PC-9 (cell line): ENCODE results near the gene CYS1. TPM values are rescaled to one million over a fixed set of nuclear protein-coding genes. Genes with fewer than 3 reads are reported as not detected.

ENCODE experiments used
- BruUV-seq: library from RNA; stranded (reverse); fragments of 400-500 nt; replicated peaks from 2 replicates; lab custom pipeline; 2021; lab: Mats Ljungman, UMichigan
- CTCF ChIA-PET: fragments of 300-600 bp; sonication (Branson Sonifier 250); formaldehyde crosslinking; loops from one replicate; lab custom pipeline; 2022; ENCODE audit warnings: antibody characterized with exemption; lab: Charles Lee
- POLR2A ChIA-PET: fragments of 300-600 bp; sonication (Branson Sonifier 250); formaldehyde crosslinking; loops from one replicate; lab custom pipeline; 2022; ENCODE audit warnings: antibody characterized with exemption; ENCODE audit not compliant: unreplicated experiment; lab: Charles Lee
- DNase-seq, 2 experiments: peaks; one replicate each; pipeline versions ENCODE4 v3.0.0 to v3.0.0-alpha.2; 2015 to 2022; ENCODE audit warnings: mixed read lengths in 1 of 2
- H2AFZ ChIP-seq: fragments of 200-600 bp; sonication (generic); 2 replicates; pipeline ENCODE4 v1.8.1; 2017; ENCODE audit warnings: antibody characterized with exemption
- H3F3A ChIP-seq: fragments of 200-600 bp; sonication (generic); 2 replicates; pipeline ENCODE4 v1.8.1; 2017; ENCODE audit warnings: antibody characterized with exemption, mild to moderate bottlenecking, low read depth; ENCODE audit not compliant: insufficient read depth
- H3K27ac ChIP-seq: fragments of 200-600 bp; sonication (generic); 2 replicates; pipeline ENCODE4 v1.6.1; 2016; ENCODE audit warnings: mixed run types
- H3K27me3 ChIP-seq: fragments of 200-600 bp; sonication (generic); 2 replicates; pipeline ENCODE4 v1.6.1; 2016; ENCODE audit warnings: low read depth, mixed run types; ENCODE audit not compliant: insufficient read depth
- H3K36me3 ChIP-seq: fragments of 200-600 bp; sonication (generic); 2 replicates; pipeline ENCODE4 v1.6.1; 2016; ENCODE audit warnings: low read depth, mixed run types
- H3K4me1 ChIP-seq: fragments of 200-600 bp; sonication (generic); replicated peaks from 2 replicates; pipeline ENCODE4 v1.6.1; 2016; ENCODE audit warnings: mixed run types; ENCODE audit not compliant: insufficient read depth
- H3K4me2 ChIP-seq: fragments of 200-600 bp; sonication (generic); 2 replicates; pipeline ENCODE4 v1.6.1; 2017; ENCODE audit warnings: mixed run types
- H3K4me3 ChIP-seq: fragments of 200-600 bp; sonication (generic); 2 replicates; pipeline ENCODE4 v1.6.1; 2016; ENCODE audit warnings: mixed run types
- H3K79me2 ChIP-seq: fragments of 200-600 bp; sonication (generic); 2 replicates; pipeline ENCODE4 v1.6.1; 2017; ENCODE audit warnings: low read depth, mixed run types
- H3K9me2 ChIP-seq: fragments of 200-600 bp; sonication (generic); 2 replicates; pipeline ENCODE4 v1.8.1; 2017; ENCODE audit warnings: mild to moderate bottlenecking; ENCODE audit not compliant: insufficient read depth
- H3K9me3 ChIP-seq: fragments of 200-600 bp; sonication (generic); 2 replicates; pipeline ENCODE4 v1.8.1; 2016; ENCODE audit warnings: low read depth; ENCODE audit not compliant: insufficient read depth
- H4K20me1 ChIP-seq: fragments of 200-600 bp; sonication (generic); 2 replicates; pipeline ENCODE4 v1.8.1; 2017; ENCODE audit not compliant: insufficient read depth
- EZH2 ChIP-seq: fragments of 200-600 bp; sonication (generic); IDR thresholded peaks from 2 replicates; pipeline ENCODE4 v1.8.0; 2017; ENCODE audit warnings: antibody characterized with exemption, low read depth
- intact Hi-C: fragments of 100-400 bp; cut with micrococcal nuclease; formaldehyde crosslinking; loops from one replicate; pipeline ENCODE4 v1.10.0; 2022; ENCODE audit not compliant: unreplicated experiment
- total RNA-seq: library from RNA; stranded (reverse); gene quantifications from 2 replicates; pipeline ENCODE4 v1.2.3, GENCODE V29; 2021
- TF ChIP-seq, protein P1 (sequence below): fragments of 200-600 bp; sonication (generic); conservative IDR thresholded peaks from 2 replicates; pipeline ENCODE4 v1.6.1; 2017; ENCODE audit warnings: mixed run types, antibody characterized with exemption, mild to moderate bottlenecking, moderate library complexity

Gene CYS1
- total RNA-seq, 1 experiment from 2014 or later = 0.61 TPM

DNA sequence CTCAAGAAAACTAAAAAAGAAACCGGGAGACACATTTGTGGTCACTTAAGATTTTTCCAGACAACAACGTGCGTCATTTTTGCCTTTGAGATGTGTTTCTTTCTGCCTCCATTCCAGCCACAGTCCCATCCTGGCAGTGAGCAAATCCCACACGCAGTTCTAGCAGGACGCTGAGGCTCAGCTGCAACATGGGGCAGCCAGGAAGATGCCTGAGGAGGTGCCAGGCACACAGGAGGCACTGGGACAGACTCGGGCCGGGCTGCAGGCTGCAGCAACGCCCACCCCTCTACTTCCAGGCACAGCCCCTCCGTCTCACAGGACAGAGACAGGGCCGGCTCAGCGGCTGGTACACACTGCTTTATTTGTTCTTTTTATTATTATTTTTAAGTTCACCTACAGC lies 23.8 kb downstream of the CYS1 start:
- Histone ChIP-seq H3K4me3 (no peak overlapping the region), H3K27ac (no peak overlapping the region), H3K79me2 (no peaks in the 10 kb centered on the region), H3F3A (peaks cover 12% of the 10 kb centered on the region), H3K9me3 (no peaks in the 10 kb centered on the region), H3K36me3 (peaks cover 24% of the 10 kb centered on the region; the same call in 1 of the 2 replicates), H2AFZ (no peak overlapping the region), H3K27me3 (no peaks in the 10 kb centered on the region), H3K9me2 (no peaks in the 10 kb centered on the region), H3K4me1 (peaks cover 10% of the 10 kb centered on the region; the same call in 1 of the 2 replicates), H3K4me2 (peak overlapping the region; percentile 81; the same call in 1 of the 2 replicates), H4K20me1 (no peaks in the 10 kb centered on the region)
- TF ChIP-seq EZH2 = no peak
- TF ChIP-seq, protein P1, sequence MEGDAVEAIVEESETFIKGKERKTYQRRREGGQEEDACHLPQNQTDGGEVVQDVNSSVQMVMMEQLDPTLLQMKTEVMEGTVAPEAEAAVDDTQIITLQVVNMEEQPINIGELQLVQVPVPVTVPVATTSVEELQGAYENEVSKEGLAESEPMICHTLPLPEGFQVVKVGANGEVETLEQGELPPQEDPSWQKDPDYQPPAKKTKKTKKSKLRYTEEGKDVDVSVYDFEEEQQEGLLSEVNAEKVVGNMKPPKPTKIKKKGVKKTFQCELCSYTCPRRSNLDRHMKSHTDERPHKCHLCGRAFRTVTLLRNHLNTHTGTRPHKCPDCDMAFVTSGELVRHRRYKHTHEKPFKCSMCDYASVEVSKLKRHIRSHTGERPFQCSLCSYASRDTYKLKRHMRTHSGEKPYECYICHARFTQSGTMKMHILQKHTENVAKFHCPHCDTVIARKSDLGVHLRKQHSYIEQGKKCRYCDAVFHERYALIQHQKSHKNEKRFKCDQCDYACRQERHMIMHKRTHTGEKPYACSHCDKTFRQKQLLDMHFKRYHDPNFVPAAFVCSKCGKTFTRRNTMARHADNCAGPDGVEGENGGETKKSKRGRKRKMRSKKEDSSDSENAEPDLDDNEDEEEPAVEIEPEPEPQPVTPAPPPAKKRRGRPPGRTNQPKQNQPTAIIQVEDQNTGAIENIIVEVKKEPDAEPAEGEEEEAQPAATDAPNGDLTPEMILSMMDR = no peak
- no TSS peak for BruUV-seq
- DNase-seq = no peak
- ChIA-PET CTCF (interaction anchor here (0.8 to 1.6 kb wide), 3 partner anchors 41 to 378 kb away, joined by 3 to 6 read pairs (median 4); no protein-coding TSS in a partner anchor), POLR2A (no interaction called here)
- intact Hi-C loops = loop anchor here (10.0 kb wide), 1 partner anchor 422 kb away; the partner anchor contains the start of gene YWHAQ

DNA sequence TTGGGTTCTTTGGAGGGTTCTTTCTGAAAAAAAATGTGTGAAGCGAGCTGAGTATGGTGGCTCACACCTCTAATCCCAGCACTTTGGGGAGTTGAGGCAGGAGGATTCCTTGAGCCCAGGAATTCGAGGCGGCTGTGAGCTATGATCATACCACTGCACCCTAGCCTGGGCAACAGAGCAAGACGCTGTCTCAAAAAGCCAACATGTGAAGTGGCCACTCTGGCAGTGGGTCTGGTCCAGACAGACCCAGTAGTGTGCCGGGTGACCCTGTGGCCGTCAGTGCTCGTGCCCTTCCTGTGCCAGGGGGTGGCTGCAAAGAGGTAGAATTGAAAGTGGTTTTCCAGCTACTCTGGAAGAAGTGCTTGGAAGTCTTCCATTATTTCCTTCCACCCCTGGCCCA lies 25.2 kb downstream of the CYS1 start:
- intact Hi-C loops = loop anchor here (10.0 kb wide), 1 partner anchor 420 kb away; the partner anchor contains the start of gene YWHAQ
- Histone ChIP-seq H3K36me3 (peaks cover 25% of the 10 kb centered on the region; the same call in 1 of the 2 replicates), H3K9me2 (no peaks in the 10 kb centered on the region), H3F3A (peaks cover 12% of the 10 kb centered on the region), H3K27ac (no peak overlapping the region), H4K20me1 (no peaks in the 10 kb centered on the region; the same call in 1 of the 2 replicates), H3K9me3 (no peaks in the 10 kb centered on the region), H3K4me3 (no peak overlapping the region), H2AFZ (no peak overlapping the region), H3K4me1 (peaks cover 10% of the 10 kb centered on the region; the same call in 1 of the 2 replicates), H3K27me3 (no peaks in the 10 kb centered on the region), H3K4me2 (no peak overlapping the region), H3K79me2 (0 out of 2 replicates have a peak, but pooled peaks cover under 1% of the 10 kb centered on the region)
- CTCF ChIA-PET = no interaction called here
- POLR2A ChIA-PET = no interaction called here
- DNase-seq = no peak
- TF ChIP-seq EZH2 = no peak
- TF ChIP-seq, protein P1 = no peak
- BruUV-seq = no TSS peak

DNA sequence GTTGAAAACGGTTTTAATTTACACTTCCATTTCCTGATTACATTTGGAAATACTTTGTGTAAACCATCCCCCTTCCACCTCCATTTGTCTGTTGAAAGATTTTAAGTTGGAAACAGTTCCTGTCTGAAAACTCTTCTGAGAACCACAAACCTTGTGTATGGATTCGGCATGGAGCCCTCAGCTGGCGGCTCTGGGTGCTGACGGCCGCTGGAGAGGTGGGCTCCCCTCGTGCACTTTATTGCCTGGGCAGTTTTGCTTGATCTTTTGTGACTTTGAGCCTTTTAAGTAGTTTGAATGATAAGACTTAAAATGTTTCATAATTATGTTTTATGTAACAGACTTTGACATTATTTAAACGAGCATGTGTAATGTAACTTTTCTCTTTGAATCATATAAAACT lies 25.8 kb downstream of the CYS1 start:
- ChIA-PET POLR2A (no interaction called here), CTCF (no interaction called here)
- TF ChIP-seq, protein P1 = no peak
- TF ChIP-seq EZH2 = no peak
- Histone ChIP-seq H3K4me1 (peaks cover 10% of the 10 kb centered on the region; the same call in 1 of the 2 replicates), H3F3A (peaks cover 12% of the 10 kb centered on the region), H4K20me1 (no peaks in the 10 kb centered on the region; the same call in 1 of the 2 replicates), H2AFZ (no peak overlapping the region), H3K4me2 (no peak overlapping the region), H3K27ac (no peak overlapping the region), H3K4me3 (no peak overlapping the region), H3K9me2 (no peaks in the 10 kb centered on the region), H3K9me3 (no peaks in the 10 kb centered on the region), H3K79me2 (peaks cover 6% of the 10 kb centered on the region; the same call in 1 of the 2 replicates), H3K36me3 (peaks cover 30% of the 10 kb centered on the region; the same call in 1 of the 2 replicates), H3K27me3 (no peaks in the 10 kb centered on the region)
- intact Hi-C loops = loop anchor here (10.0 kb wide), 1 partner anchor 420 kb away; the partner anchor contains the start of gene YWHAQ
- no peak for DNase-seq
- BruUV-seq = no TSS peak
